NCI-H526 treated with DMSO at 0.1 percent for 48 hours (cell line): Measurements from ENCODE around the gene GRB2.

Experiments
- DNase-seq: peaks from one replicate; lab custom pipeline; 2025; lab: John Stamatoyannopoulos, UW

GRB2 gene

DNA sequence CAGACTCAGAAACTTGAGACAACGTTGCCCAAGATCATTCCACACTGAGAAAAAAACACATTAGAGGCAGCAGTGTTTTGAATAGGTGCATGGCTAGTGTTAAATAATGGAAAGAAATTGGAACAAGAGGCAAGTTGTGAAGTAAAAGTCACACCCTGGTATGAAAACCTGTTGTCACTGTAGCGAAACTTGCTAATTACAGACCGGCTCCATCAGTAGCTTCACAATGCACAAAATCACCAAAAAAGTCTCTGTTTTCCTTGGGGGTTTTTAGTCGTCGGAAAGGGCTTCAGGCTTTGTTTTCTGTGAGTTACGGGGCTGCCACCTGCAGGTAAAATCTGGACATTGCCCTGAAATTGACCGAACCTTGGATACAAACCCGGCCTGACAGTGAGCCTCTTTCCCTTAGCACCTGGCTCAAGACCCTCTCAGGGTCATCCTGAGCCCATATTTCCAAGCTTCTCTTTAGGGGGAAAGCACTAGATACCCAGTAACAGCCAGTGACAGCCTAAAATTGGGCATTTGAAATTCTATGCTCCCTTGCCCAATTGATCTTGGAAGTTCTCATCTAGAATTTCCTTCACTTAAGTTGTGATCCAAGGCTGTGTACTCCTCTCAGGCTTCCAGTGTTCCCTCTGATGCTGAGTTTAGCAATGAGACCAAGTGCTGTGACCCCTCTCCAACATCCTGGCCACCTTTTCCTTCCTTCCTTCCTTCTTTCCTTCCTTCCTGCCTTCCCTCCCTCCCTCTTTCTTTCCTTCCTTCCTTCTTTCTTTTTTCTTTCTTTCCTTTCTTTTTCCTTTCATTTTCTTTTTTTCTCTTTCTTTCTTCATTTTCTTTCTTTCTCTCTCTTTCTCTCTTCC, 7.2 kb upstream of the GRB2 start:
- DNase-seq = peak; percentile 38

- DNase-seq = no peak
Observed at GRCh38 chr17:75411328-75412067, 6.0 kb upstream of the GRB2 start.

DNA sequence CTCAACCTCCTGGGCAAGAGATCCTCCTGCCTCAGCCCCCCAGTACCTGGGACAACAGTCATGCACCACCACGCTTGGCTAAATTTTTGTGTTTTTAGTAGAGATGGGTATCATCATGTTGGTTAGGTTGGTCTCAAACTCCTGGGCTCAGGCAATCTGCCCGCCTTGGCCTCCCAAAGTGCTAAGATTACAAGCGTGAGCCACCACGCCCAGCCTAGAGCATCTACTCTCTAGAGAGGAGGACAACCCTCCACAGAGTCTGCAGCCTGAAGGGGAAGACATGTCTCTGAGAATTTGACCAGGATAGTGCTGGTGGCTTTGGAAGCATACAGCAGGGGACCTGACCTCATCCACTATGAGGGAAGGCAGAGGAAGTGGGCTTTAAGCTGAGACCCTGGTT, 4.7 kb upstream of the GRB2 start:
- DNase-seq = no peak

- DNase-seq = no peak
Observed at GRCh38 chr17:75407655-75408352, 2.3 kb upstream of the GRB2 start.

DNA sequence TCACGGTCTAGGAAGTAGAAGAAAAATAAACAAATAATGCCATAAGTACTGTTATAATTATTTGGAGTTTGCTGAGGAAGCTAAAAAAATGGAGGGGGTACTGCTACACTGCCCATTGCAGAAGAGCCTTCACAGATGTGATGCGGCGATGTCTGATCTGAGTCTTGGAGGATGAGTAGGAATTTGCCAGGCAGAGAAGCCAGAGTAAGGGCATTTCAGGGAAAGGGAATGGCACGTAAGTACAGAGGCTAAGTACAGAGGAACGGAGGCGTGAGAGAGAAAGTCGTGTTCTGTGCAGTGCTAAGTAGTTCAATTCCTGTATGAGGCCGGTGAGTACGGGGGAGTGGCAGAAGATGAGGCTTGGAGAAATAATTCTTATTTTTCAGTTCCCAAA, 741 bp upstream of the GRB2 start:
- no peak for DNase-seq

DNA sequence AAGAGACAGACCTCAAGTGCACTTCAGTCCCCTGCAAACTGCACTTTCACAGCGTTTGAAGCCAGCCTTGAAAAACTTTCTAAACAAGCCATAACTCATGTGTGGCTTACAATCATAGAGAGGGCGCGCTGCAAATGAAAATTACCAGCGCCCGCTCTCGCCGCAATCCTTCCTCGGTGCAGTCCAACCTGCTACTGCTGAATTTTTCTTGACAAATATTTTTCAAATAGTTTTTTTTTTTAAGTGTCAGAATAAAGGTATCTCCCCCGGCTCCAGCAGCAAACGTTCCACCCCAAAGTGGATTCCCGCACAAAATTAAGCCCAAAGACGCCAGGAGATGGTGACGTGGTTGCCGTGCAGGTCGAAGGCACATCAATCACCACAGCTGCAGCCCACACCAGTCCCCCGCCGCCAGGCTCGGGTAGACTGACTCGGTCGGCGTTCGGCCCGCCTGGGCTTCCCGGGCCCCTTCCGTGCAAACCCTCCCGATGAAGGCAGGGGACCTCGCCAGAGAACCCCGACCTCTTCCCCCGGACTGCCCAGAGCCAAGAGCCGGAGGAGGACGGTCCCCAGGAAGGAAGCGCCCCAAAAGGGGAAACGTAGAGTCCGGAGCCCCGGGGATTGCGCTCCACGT, 630 bp downstream of the GRB2 start:
- DNase-seq = peak; percentile 26

GRCh38 chr17:75404223-75404730, 1.2 kb downstream of the GRB2 start:
- DNase-seq = peak; percentile 51

DNA sequence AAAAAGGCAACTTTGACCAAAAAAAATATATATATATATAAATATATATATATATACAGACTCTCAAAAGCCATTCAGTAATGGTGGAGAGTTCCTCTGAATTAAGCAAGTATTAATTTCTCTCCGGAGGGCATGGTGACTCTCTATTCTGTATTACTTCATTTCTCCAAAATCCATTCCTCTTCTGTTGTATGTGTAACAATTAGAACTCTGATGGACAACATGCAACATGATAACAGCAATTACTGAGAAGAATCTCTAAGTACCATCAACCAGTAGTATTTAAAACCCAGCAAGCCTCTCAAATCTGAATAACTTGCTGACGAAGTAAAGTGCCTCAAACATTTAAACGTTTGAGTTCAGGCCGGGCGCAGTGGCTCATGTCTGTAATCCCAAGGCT, 2.3 kb downstream of the GRB2 start:
- no peak for DNase-seq

GRCh38 chr17:75402026-75402425, 3.5 kb downstream of the GRB2 start:
- no peak for DNase-seq

- DNase-seq = no peak
Observed at GRCh38 chr17:75400326-75400939, 5.0 kb downstream of the GRB2 start.

- DNase-seq = no peak
Observed at GRCh38 chr17:75398279-75398678, 7.2 kb downstream of the GRB2 start.

DNA sequence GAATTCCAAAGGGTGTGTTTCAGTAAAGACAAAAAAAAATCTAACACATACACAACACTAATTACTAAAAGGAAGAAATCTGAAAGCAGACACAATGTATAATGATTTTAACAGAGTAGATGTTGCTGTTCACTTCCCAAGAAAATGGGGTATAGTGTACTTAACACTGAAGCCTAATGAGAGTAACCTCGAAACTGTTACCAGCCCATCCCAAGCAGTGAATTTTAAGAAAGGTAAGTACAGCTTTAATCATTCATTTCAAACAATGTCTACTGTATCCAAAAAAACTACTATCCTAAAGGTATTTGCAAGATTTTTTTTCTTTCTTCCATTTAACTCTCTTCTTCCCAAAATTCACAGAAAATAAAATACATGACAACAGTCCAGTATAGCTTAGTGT, 8.3 kb downstream of the GRB2 start:
- DNase-seq = no peak

GRCh38 chr17:75396796-75397195, 8.7 kb downstream of the GRB2 start:
- no peak for DNase-seq

DNA sequence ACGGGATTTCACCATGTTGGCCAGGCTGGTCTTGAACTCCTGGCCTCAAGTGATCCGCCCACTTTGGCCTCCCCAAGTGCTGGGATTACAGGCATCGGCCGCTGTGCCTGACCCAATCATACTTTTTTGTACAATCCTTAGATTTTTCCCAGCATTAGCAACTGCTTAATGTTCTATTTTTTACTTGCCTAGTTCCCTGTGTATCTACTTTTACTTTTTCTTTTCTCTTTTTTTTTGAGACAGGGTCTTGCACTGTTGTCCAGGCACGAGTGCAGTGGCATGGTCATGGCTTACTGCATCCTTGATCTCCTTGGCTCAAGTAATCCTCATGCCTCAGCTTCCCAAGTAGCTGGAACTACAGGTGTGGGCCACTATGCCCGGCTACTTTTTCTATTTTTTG, 9.5 kb downstream of the GRB2 start:
- no peak for DNase-seq

DNA sequence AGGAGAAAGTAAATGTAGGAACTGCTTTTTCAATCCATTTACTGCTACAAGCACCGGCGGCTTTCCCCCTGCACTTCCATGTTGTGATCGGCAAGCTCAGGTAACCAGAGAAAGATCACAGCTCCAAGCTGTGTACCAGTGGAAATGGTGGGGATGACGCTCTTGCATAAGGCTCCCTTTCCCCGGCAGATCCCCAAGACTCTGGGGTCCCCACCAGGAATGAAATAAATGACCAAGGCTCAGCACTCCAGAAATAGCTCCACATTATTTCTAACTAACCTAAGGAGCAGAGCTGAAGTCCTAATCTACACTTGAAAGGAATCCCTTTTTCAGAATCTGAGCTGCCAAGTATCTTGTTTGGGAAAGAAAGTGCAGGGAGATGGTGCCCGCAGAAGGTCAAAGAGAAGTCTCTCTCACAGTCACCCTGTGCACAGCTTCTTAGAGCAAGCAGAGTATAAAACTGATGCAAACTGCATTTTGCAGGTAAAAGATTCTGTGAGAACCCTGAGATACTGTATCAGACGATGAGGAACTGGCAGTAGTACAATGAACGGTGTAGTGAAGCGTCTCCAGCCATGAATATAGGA, 11.1 kb downstream of the GRB2 start:
- DNase-seq = peak; percentile 8

- peak; percentile 97 for DNase-seq
Observed at GRCh38 chr17:75393523-75394331, 11.8 kb downstream of the GRB2 start.

GRCh38 chr17:75392559-75392958, 12.9 kb downstream of the GRB2 start:
- no peak for DNase-seq

GRCh38 chr17:75390982-75391381, 14.5 kb downstream of the GRB2 start:
- no peak for DNase-seq

- DNase-seq = no peak
Observed at GRCh38 chr17:75388476-75389030, 16.9 kb downstream of the GRB2 start.

DNA sequence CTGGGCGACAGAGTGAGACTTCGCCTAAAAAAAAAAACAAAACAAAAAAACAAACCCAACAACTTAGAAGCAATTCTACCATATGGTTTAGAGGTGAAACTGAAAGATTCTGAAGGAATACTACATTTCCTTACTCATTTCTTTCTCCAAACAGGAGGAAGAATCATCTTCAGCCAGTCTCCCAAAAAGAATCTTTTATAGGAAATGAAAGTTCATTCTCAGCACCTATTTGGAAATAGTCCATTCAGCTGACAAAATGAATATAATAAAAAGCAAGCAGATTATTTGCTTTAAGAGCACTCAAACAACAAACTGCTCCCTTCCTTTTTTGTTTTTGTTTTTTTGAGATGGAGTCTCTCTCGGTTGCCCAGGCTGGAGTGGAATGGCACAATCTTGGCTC, 17.7 kb downstream of the GRB2 start:
- no peak for DNase-seq
